Measurements from ENCODE around the gene AGRP.
A peak's percentile ranks its signal among the peaks of the same experiment; 100 is the strongest.

DNA sequence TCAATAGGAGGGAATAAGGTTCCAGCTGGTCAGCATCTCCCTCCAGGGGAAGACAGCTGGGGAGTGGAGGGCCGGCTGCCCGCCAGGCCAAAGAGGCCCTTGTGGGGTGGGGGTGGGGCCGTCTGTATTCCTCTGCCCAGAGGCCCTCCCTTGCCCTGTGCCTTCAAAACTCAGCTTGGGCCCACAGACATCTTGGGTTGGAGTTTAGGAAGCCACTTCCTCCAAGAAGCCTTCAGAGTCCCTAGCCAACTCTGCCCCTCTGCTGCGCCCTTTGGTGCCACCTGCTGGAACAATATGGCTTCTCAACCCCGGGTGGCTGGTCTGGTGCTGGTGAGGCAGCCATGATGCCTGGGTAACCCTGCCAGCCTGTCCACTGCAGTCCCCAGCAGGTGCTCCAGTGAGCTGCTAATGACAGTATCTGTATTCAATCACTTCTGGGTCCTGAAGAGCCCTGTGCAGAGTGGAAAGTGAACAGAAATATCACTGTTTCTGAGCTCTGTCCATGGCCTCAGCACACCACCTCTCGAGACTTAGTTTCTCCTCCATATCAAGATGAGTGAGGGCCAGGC lies 35.8 kb downstream of the AGRP start:
- TF ChIP-seq, protein P1, sequence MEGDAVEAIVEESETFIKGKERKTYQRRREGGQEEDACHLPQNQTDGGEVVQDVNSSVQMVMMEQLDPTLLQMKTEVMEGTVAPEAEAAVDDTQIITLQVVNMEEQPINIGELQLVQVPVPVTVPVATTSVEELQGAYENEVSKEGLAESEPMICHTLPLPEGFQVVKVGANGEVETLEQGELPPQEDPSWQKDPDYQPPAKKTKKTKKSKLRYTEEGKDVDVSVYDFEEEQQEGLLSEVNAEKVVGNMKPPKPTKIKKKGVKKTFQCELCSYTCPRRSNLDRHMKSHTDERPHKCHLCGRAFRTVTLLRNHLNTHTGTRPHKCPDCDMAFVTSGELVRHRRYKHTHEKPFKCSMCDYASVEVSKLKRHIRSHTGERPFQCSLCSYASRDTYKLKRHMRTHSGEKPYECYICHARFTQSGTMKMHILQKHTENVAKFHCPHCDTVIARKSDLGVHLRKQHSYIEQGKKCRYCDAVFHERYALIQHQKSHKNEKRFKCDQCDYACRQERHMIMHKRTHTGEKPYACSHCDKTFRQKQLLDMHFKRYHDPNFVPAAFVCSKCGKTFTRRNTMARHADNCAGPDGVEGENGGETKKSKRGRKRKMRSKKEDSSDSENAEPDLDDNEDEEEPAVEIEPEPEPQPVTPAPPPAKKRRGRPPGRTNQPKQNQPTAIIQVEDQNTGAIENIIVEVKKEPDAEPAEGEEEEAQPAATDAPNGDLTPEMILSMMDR (IDR thresholded peaks at IDR 0.05), result peak in 3 of 6 experiments; percentile 14 to 33 (median 33)
- no peak for TF ChIP-seq POLR2A (IDR thresholded peaks at IDR 0.05)

Measured in thyroid gland (tissue), 4 donors.